SJCRH30 (cell line): ENCODE data around the gene STX1B. TPM values are rescaled to one million over a fixed set of nuclear protein-coding genes. Genes with fewer than 3 reads are reported as not detected.

Source experiments
- DNase-seq, 2 experiments: peaks; one replicate each; pipeline ENCODE4 v3.0.0-alpha.2; 2015 to 2020
- H3K27ac ChIP-seq: fragments of 250-450 bp; sonication (Bioruptor Pico); 2 replicates; pipeline ENCODE4 v1.5.1; 2020; ENCODE audit warnings: mild to moderate bottlenecking, moderate library complexity
- H3K27me3 ChIP-seq: fragments of 250-450 bp; sonication (Bioruptor Pico); 2 replicates; pipeline ENCODE4 v1.5.1; 2020; ENCODE audit warnings: mild to moderate bottlenecking, moderate library complexity
- H3K36me3 ChIP-seq: fragments of 250-450 bp; sonication (Bioruptor Pico); 2 replicates; pipeline ENCODE4 v1.5.1; 2020; ENCODE audit warnings: mild to moderate bottlenecking, moderate library complexity
- H3K4me1 ChIP-seq: fragments of 250-450 bp; sonication (Bioruptor Pico); 2 replicates; pipeline ENCODE4 v1.5.1; 2020; ENCODE audit warnings: mild to moderate bottlenecking, moderate library complexity
- H3K4me3 ChIP-seq: fragments of 250-450 bp; sonication (Bioruptor Pico); 2 replicates; pipeline ENCODE4 v1.5.1; 2020; ENCODE audit warnings: mild to moderate bottlenecking, moderate library complexity
- H3K9me3 ChIP-seq: fragments of 250-450 bp; sonication (Bioruptor Pico); replicated peaks from 2 replicates; pipeline ENCODE4 v1.5.1; 2020; ENCODE audit warnings: mild to moderate bottlenecking, moderate library complexity
- total RNA-seq: library from RNA; depleted of rRNA; stranded (reverse); fragments of >200 nt; shearing (Covaris generic); gene quantifications from 2 replicates; pipeline ENCODE4 v1.2.3, GENCODE V29; 2014

STX1B gene
- total RNA-seq, 1 experiment from 2014 or later: 1.4 TPM

- H3K27me3 ChIP-seq: no peaks in the 10 kb centered on the region
- no peak overlapping the region for H3K27ac ChIP-seq
- H3K4me3 ChIP-seq: no peak overlapping the region
- peaks cover 15% of the 10 kb centered on the region for H3K36me3 ChIP-seq
- no peak for DNase-seq
- H3K9me3 ChIP-seq: no peaks in the 10 kb centered on the region
- H3K4me1 ChIP-seq: peaks cover 9% of the 10 kb centered on the region
Measured at GRCh38 chr16:30982548-30983288, 27.7 kb downstream of the STX1B start.

GRCh38 chr16:30980959-30981358 is 29.5 kb downstream of the STX1B start:
- H3K27me3 ChIP-seq: no peaks in the 10 kb centered on the region
- peaks cover 16% of the 10 kb centered on the region for H3K4me1 ChIP-seq
- DNase-seq: no peak
- H3K9me3 ChIP-seq: no peaks in the 10 kb centered on the region
- peaks cover 22% of the 10 kb centered on the region for H3K36me3 ChIP-seq
- no peak overlapping the region for H3K27ac ChIP-seq
- no peak overlapping the region for H3K4me3 ChIP-seq

GRCh38 chr16:30980434-30980833 is 30.0 kb downstream of the STX1B start:
- Histone ChIP-seq H3K4me1 (peaks cover 17% of the 10 kb centered on the region), H3K27me3 (no peaks in the 10 kb centered on the region), H3K9me3 (no peaks in the 10 kb centered on the region), H3K36me3 (peaks cover 25% of the 10 kb centered on the region), H3K4me3 (no peak overlapping the region), H3K27ac (no peak overlapping the region)
- DNase-seq: no peak

DNA sequence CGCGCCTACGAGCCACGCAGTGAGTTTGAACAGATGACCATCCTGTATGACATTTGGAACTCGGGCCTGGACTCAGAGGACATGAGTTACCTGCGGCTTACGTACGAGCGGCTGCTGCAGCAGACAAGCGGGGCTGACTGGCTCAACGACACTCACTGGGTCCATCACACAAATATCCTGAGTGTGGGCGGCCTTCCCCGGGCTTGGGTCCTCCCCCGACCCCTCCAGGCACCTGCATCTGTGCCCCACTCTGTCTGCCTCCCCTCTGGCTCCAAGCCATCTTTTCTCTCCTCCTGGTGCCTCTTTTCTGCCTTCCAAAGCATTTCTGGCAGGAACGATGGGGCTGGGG is 30.4 kb downstream of the STX1B start:
- Histone ChIP-seq H3K27ac (no peak overlapping the region), H3K9me3 (no peaks in the 10 kb centered on the region), H3K4me3 (no peak overlapping the region), H3K4me1 (peaks cover 13% of the 10 kb centered on the region; the same call in 1 of the 2 replicates), H3K27me3 (no peaks in the 10 kb centered on the region), H3K36me3 (peaks cover 25% of the 10 kb centered on the region)
- DNase-seq: no peak

DNA sequence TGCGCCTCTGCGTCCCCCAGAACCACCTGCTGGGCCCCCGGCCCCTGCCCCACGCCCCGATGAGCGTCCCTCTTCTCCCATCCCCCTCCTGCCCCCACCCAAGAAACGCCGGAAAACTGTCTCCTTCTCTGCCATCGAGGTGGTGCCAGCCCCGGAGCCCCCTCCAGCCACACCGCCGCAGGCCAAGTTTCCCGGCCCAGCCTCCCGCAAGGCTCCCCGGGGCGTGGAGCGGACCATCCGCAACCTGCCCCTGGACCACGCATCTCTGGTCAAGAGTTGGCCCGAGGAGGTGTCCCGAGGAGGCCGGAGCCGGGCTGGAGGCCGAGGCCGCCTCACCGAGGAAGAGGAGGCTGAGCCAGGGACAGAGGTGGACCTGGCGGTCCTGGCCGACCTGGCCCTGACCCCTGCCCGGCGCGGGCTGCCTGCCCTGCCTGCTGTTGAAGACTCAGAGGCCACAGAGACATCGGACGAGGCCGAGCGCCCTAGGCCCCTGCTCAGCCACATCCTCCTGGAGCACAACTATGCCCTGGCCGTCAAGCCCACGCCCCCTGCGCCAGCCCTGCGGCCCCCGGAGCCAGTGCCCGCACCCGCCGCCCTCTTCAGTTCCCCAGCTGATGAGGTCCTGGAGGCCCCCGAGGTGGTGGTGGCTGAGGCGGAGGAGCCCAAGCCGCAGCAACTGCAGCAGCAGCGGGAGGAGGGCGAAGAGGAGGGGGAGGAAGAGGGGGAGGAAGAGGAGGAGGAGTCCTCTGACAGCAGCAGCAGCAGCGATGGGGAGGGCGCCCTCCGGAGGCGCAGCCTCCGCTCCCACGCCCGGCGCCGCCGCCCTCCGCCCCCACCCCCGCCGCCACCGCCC is 31.0 kb downstream of the STX1B start:
- Histone ChIP-seq H3K9me3 (no peaks in the 10 kb centered on the region), H3K4me3 (no peak overlapping the region), H3K27ac (no peak overlapping the region), H3K27me3 (no peaks in the 10 kb centered on the region), H3K4me1 (peaks cover 9% of the 10 kb centered on the region; the same call in 1 of the 2 replicates), H3K36me3 (peaks cover 28% of the 10 kb centered on the region)
- DNase-seq: no peak

GRCh38 chr16:30977502-30977901 is 32.9 kb downstream of the STX1B start:
- DNase-seq: peak; percentile 31 to 52
- peaks cover 36% of the 10 kb centered on the region for H3K36me3 ChIP-seq
- peaks cover 9% of the 10 kb centered on the region; the same call in 1 of the 2 replicates for H3K4me1 ChIP-seq
- H3K9me3 ChIP-seq: no peaks in the 10 kb centered on the region
- H3K4me3 ChIP-seq: no peak overlapping the region
- no peak overlapping the region for H3K27ac ChIP-seq
- no peaks in the 10 kb centered on the region for H3K27me3 ChIP-seq

GRCh38 chr16:30976486-30976885 is 34.0 kb downstream of the STX1B start:
- 0 out of 2 replicates have a peak overlapping the region, but pooled peaks have one; percentile 2 for H3K27ac ChIP-seq
- H3K27me3 ChIP-seq: no peaks in the 10 kb centered on the region
- DNase-seq: peak; percentile 70 to 76
- H3K4me3 ChIP-seq: no peak overlapping the region
- H3K4me1 ChIP-seq: peaks cover 9% of the 10 kb centered on the region; the same call in 1 of the 2 replicates
- H3K9me3 ChIP-seq: no peaks in the 10 kb centered on the region
- peaks cover 40% of the 10 kb centered on the region for H3K36me3 ChIP-seq

- Histone ChIP-seq H3K9me3 (no peaks in the 10 kb centered on the region), H3K27me3 (no peaks in the 10 kb centered on the region), H3K4me3 (no peak overlapping the region), H3K27ac (no peak overlapping the region), H3K4me1 (peaks cover 9% of the 10 kb centered on the region; the same call in 1 of the 2 replicates), H3K36me3 (peaks cover 53% of the 10 kb centered on the region)
- no peak for DNase-seq
Measured at GRCh38 chr16:30974348-30974747, 36.1 kb downstream of the STX1B start.

DNA sequence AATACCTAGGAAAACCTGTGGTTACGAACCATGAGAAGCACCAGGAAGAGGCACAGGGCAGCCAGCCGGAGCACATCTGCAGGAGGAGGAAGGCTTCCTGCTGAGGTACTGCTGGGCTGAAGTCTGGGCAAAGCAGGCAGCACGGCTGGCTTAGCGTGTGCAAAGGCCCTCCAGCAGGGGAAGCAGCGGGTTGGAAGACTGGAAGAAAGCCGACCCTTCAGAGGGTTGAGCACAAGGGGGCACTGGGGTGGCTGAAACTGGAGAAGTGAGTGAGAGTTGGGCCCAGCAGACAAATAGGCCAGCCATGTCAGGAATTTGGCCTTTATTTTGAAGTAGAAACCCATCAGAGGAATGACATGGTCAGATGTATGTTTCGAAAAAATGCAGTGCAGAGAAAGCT is 37.6 kb downstream of the STX1B start:
- Histone ChIP-seq H3K27me3 (no peaks in the 10 kb centered on the region), H3K4me1 (peaks cover 9% of the 10 kb centered on the region; the same call in 1 of the 2 replicates), H3K9me3 (no peaks in the 10 kb centered on the region), H3K27ac (no peak overlapping the region), H3K36me3 (peaks cover 66% of the 10 kb centered on the region), H3K4me3 (no peak overlapping the region)
- DNase-seq: no peak

DNA sequence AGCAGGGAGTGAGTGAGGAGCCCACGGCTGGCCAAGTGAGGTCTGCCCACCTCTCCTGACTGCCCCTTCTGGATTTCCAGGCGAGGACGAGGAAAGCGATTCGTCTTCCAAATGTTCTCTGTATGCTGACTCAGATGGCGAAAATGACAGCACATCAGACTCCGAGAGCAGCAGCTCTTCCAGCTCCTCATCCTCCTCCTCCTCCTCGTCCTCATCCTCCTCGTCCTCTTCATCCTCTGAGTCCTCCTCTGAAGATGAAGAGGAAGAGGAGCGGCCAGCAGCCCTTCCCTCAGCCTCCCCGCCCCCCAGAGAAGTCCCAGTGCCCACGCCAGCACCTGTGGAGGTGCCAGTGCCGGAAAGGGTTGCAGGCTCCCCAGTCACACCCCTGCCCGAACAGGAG is 39.1 kb downstream of the STX1B start:
- peaks cover 6% of the 10 kb centered on the region; the same call in 1 of the 2 replicates for H3K4me1 ChIP-seq
- no peaks in the 10 kb centered on the region for H3K27me3 ChIP-seq
- no peaks in the 10 kb centered on the region for H3K9me3 ChIP-seq
- H3K27ac ChIP-seq: no peak overlapping the region
- peaks cover 74% of the 10 kb centered on the region for H3K36me3 ChIP-seq
- H3K4me3 ChIP-seq: no peak overlapping the region
- no peak for DNase-seq

DNA sequence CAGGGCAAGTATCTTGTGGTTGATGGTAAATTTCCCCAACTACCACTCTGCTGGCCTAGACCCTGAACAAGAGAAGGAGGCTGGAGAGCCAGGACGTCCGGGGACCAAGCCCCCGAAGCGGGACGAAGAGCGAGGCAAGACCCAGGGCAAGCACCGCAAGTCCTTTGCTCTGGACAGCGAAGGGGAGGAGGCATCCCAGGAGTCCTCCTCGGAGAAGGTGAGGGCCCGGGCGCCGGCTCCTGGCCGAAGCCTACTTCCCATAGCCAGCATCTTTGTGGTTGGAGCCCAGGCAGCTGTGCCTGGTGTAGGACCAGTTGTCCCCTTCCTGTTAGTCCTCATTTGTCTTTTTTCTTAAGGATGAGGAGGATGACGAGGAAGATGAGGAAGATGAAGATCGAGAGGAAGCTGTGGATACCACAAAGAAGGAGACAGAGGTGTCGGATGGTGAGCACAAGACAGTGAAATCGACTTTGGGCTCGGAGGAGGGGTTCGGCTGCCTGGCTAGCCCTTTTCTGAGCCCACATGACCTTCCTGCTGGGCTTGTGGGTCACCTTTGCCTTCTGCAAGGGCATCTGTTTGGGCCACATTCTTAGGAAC is 41.1 kb downstream of the STX1B start:
- DNase-seq: no peak
- H3K27ac ChIP-seq: no peak overlapping the region
- H3K9me3 ChIP-seq: no peaks in the 10 kb centered on the region
- H3K4me3 ChIP-seq: no peak overlapping the region
- no peaks in the 10 kb centered on the region for H3K27me3 ChIP-seq
- H3K36me3 ChIP-seq: peaks cover 82% of the 10 kb centered on the region
- no peaks in the 10 kb centered on the region for H3K4me1 ChIP-seq

DNA sequence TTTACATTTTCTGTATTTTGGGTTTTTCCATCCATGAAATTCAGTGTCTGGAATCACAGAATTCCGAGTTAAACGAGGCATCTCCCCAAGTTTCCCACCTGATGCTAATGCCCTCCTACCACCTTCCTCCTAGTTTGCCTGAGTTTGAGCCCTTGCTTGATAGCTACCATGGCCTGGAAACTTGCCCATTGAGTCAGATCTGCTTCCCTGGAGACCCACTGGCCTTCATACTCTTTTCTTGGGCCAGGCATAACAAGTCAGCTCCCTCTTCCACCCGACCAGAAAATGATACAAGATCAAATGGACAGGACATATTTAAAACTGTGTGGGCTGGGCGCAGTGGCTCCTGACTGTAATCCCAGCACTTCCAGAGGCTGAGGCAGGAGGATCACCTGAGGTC is 42.6 kb downstream of the STX1B start:
- peaks cover 84% of the 10 kb centered on the region for H3K36me3 ChIP-seq
- no peaks in the 10 kb centered on the region for H3K4me1 ChIP-seq
- no peaks in the 10 kb centered on the region for H3K9me3 ChIP-seq
- no peak overlapping the region for H3K4me3 ChIP-seq
- DNase-seq: no peak
- H3K27ac ChIP-seq: no peak overlapping the region
- H3K27me3 ChIP-seq: no peaks in the 10 kb centered on the region

DNA sequence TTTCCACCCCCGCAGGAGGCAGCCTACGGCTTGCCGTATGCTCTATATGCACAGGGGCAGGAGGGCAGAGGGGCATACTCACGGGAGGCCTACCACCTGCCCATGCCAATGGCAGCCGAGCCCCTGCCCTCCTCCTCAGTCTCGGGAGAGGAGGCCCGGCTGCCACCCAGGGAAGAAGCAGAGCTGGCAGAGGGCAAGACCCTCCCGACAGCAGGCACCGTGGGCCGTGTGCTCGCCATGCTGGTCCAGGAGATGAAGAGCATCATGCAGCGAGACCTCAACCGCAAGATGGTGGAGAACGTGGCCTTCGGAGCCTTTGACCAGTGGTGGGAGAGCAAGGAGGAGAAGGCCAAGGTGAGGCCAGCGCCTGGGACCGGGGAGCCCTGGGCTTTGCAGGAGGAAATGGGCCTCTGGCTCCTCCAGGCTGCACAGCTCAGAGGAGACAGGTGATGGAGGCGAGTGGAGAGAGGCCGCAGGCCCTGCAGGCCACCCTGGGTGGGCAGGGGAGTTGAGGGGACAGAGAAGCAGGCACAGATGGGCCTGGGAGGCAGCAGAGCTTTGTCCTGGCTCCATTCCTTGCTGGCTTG is 44.3 kb downstream of the STX1B start:
- Histone ChIP-seq H3K27me3 (no peaks in the 10 kb centered on the region), H3K27ac (no peak overlapping the region), H3K4me1 (no peaks in the 10 kb centered on the region), H3K36me3 (peaks cover 88% of the 10 kb centered on the region), H3K9me3 (no peaks in the 10 kb centered on the region), H3K4me3 (no peak overlapping the region)
- DNase-seq: no peak

DNA sequence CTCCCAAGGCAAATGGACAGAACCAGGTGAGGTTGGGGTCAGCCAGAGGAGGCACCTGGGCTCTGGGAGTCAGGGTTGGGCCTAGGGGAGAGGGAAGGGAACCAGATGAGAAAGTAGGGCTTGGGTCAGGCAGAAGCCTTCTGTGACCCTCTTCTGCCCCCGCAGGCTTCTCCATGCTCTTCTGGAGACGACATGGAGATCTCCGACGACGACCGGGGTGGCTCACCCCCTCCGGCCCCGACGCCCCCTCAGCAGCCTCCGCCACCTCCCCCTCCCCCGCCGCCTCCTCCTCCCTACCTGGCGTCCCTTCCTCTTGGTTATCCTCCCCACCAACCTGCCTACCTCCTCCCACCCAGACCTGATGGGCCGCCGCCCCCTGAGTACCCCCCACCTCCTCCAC is 45.0 kb downstream of the STX1B start:
- Histone ChIP-seq H3K27me3 (no peaks in the 10 kb centered on the region), H3K36me3 (peaks cover 86% of the 10 kb centered on the region), H3K4me3 (no peak overlapping the region), H3K4me1 (no peaks in the 10 kb centered on the region), H3K9me3 (no peaks in the 10 kb centered on the region), H3K27ac (no peak overlapping the region)
- DNase-seq: no peak
